Measurements from ENCODE around the gene DHX8. TPM values are rescaled to one million over a fixed set of nuclear protein-coding genes. Genes with fewer than 3 reads are reported as not detected.

The DHX8 gene
- polyA plus RNA-seq, 1 experiment: 47.3 TPM

- Histone ChIP-seq H3K27ac (ENCODE audit: low read depth, low read length) (no peak overlapping the region), H3K4me3 (ENCODE audit: low read depth, low read length) (no peak overlapping the region), H3K27me3 (ENCODE audit: control insufficient read depth, insufficient read depth, low read length) (peaks cover 2% of the 10 kb centered on the region), H3K9me3 (ENCODE audit: control insufficient read depth, insufficient read depth, low read length) (no peaks in the 10 kb centered on the region)
- ChIA-PET POLR2A (no interaction called here), CTCF (no interaction called here)
- no peak for TF ChIP-seq CTCF (IDR thresholded peaks at IDR 0.05; ENCODE audit: low read depth, low read length)
- no peak for DNase-seq (ENCODE audit: low read depth, low spot score)
These were observed 71.1 kb downstream of the DHX8 start for GRCh38 chr17:43554857-43555256.

- POLR2A ChIA-PET: interaction anchor here (0.6 kb wide), 1 partner anchor 17 kb away, joined by 4 read pairs; no protein-coding TSS in a partner anchor
- CTCF ChIA-PET: interaction anchor here (1.2 kb wide), 1 partner anchor 20 kb away, joined by 4 read pairs; no protein-coding TSS in a partner anchor
- TF ChIP-seq CTCF (IDR thresholded peaks at IDR 0.05; ENCODE audit: low read depth, low read length): no peak
- DNase-seq (ENCODE audit: low read depth, low spot score): no peak
- no peak overlapping the region for H3K27ac ChIP-seq (ENCODE audit: low read depth, low read length)
- H3K27me3 ChIP-seq (ENCODE audit: control insufficient read depth, insufficient read depth, low read length): peaks cover 2% of the 10 kb centered on the region
- no peak overlapping the region for H3K4me3 ChIP-seq (ENCODE audit: low read depth, low read length)
- no peaks in the 10 kb centered on the region for H3K9me3 ChIP-seq (ENCODE audit: control insufficient read depth, insufficient read depth, low read length)
These were observed 72.5 kb downstream of the DHX8 start for GRCh38 chr17:43556292-43556691.

GRCh38 chr17:43558805-43559160 is 75.0 kb downstream of the DHX8 start:
- ChIA-PET CTCF (no interaction called here), POLR2A (interaction anchor here (1.0 kb wide), 1 partner anchor 140 kb away, joined by 3 read pairs; no protein-coding TSS in a partner anchor)
- no peaks in the 10 kb centered on the region for H3K9me3 ChIP-seq (ENCODE audit: control insufficient read depth, insufficient read depth, low read length)

GRCh38 chr17:43559161-43559816 is 75.5 kb downstream of the DHX8 start:
- Histone ChIP-seq H3K9me3 (ENCODE audit: control insufficient read depth, insufficient read depth, low read length) (no peaks in the 10 kb centered on the region), H3K27me3 (ENCODE audit: control insufficient read depth, insufficient read depth, low read length) (peaks cover 2% of the 10 kb centered on the region), H3K4me3 (ENCODE audit: low read depth, low read length) (no peak overlapping the region), H3K27ac (ENCODE audit: low read depth, low read length) (no peak overlapping the region)
- TF ChIP-seq CTCF (IDR thresholded peaks at IDR 0.05; ENCODE audit: low read depth, low read length): no peak
- DNase-seq (ENCODE audit: low read depth, low spot score): no peak
- CTCF ChIA-PET: interaction anchor here (1.1 to 1.3 kb wide), 2 partner anchors 18 to 115 kb away, joined by 3 to 4 read pairs; no protein-coding TSS in a partner anchor
- POLR2A ChIA-PET: no interaction called here

More at GRCh38 chr17:43558805-43559160, 75.0 kb downstream of the DHX8 start:
- Histone ChIP-seq H3K27ac (ENCODE audit: low read depth, low read length) (no peak overlapping the region), H3K27me3 (ENCODE audit: control insufficient read depth, insufficient read depth, low read length) (peaks cover 2% of the 10 kb centered on the region), H3K4me3 (ENCODE audit: low read depth, low read length) (no peak overlapping the region)
- no peak for DNase-seq (ENCODE audit: low read depth, low spot score)
- TF ChIP-seq CTCF (IDR thresholded peaks at IDR 0.05; ENCODE audit: low read depth, low read length): no peak

All from AG04450 (cell line).